ENCODE results near the gene NPM1. TPM values are rescaled to one million over a fixed set of nuclear protein-coding genes. Genes with fewer than 3 reads are reported as not detected.
"Not testable (repeated sequence)": the region's sequence is repeated elsewhere in the genome, so short reads cannot be mapped to it uniquely, and the experiment has no call there.

The NPM1 gene
- total and polyA plus RNA-seq, 7 experiments from 2014 or later, result 753 to 1,238 (median 1,141) TPM

DNA sequence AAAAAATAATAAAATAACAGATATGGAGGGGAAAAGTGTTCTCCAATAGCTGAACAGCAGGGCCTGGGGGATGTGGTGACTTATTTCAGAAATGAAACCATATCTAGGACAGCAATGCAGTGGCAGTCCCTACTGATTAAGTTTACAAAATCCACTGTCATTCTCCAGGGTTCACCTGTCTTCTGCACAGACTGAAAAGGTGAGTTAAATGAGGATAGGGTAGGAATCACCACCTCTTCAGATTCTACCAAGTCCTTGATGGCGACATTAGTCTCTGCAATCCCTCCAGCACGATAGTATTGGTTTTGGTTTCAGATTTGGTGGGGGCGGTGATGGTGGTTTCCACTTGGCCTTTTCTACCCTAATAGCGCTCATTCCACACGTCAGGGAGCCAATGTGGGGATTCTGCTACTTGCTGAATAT lies 32.3 kb upstream of the NPM1 start:
- ATAC-seq (peak; percentile 56), DNase-seq (no peak)
- Histone ChIP-seq H3K27ac (ENCODE audit: low read depth, low read length) (no peak overlapping the region), H3K27me3 (ENCODE audit: control insufficient read depth in 2 of 2, insufficient read depth in 2 of 2, low read length in 2 of 2) (no peaks in the 10 kb centered on the region), H3K9me3 (ENCODE audit: control insufficient read depth in 2 of 3, low read length in 3 of 3) (no peaks in the 10 kb centered on the region), H3K4me1 (ENCODE audit: control insufficient read depth in 2 of 2, insufficient read depth in 2 of 2, low read length in 2 of 2) (no peaks in the 10 kb centered on the region), H3K4me3 (ENCODE audit: low read length) (peak overlapping the region; percentile 43), H3K36me3 (ENCODE audit: control insufficient read depth in 2 of 3, insufficient read depth in 3 of 3, low read length in 3 of 3) (no peaks in the 10 kb centered on the region)
- CTCF ChIA-PET, result no interaction called here
- POLR2A ChIA-PET, result no interaction called here
- intact Hi-C loops (cut with micrococcal nuclease), result no loop called here
- Mint-ChIP-seq H3K4me3 (no peak overlapping the region), H3K27me3 (peaks cover under 1 to 11% (median 6%) of the 10 kb centered on the region in 5 donors), H3K36me3 (no peaks in the 10 kb centered on the region), H3K9me3 (peaks cover 0 to 3% (median 0%) of the 10 kb centered on the region in 11 donors), H3K27ac (no peak overlapping the region), H3K4me1 (peaks cover 0 to 2% (median 0%) of the 10 kb centered on the region in 7 donors)

DNA sequence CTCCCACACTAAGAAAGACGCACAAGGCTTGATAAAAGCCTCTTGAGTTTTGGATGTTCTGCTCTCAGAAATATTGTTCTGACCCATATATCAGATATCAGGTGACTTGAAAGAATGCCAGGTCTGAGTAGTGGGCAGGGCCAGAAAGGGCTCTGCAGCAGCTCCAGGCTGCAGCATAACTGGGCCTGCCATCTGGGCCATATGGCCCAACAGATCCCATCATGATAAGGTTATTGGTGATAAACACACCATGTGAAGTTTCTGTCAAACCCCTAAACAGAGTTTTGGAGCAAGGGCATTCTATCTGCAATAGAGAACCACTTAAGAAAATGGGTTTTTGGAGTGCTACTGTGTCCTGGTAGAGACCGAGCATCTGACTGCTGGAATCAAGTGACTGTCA lies 29.8 kb upstream of the NPM1 start:
- no peaks in the 10 kb centered on the region for H3K4me1 ChIP-seq (ENCODE audit: control insufficient read depth in 2 of 2, insufficient read depth in 2 of 2, low read length in 2 of 2)
- CTCF ChIA-PET, result interaction anchor here (0.6 kb wide), 1 partner anchor 10 kb away, joined by 3 read pairs; no protein-coding TSS in a partner anchor
- peaks cover 0 to 2% (median 0%) of the 10 kb centered on the region in 7 donors for H3K4me1 Mint-ChIP-seq
- ATAC-seq, result no peak
- H3K36me3 Mint-ChIP-seq, result no peaks in the 10 kb centered on the region
- intact Hi-C loops (cut with micrococcal nuclease), result no loop called here
- H3K9me3 Mint-ChIP-seq, result peaks cover 0 to 3% (median 0%) of the 10 kb centered on the region in 11 donors
- H3K36me3 ChIP-seq (ENCODE audit: control insufficient read depth in 2 of 3, insufficient read depth in 3 of 3, low read length in 3 of 3), result no peaks in the 10 kb centered on the region
- H3K27ac ChIP-seq (ENCODE audit: low read depth, low read length), result no peak overlapping the region
- POLR2A ChIA-PET, result no interaction called here
- no peaks in the 10 kb centered on the region for H3K9me3 ChIP-seq (ENCODE audit: control insufficient read depth in 2 of 3, low read length in 3 of 3)
- H3K27me3 ChIP-seq (ENCODE audit: control insufficient read depth in 2 of 2, insufficient read depth in 2 of 2, low read length in 2 of 2), result no peaks in the 10 kb centered on the region
- no peak overlapping the region for H3K27ac Mint-ChIP-seq
- H3K27me3 Mint-ChIP-seq, result peaks cover 0 to 5% (median 0%) of the 10 kb centered on the region in 5 donors
- H3K4me3 ChIP-seq (ENCODE audit: low read length), result no peak overlapping the region
- no peak for DNase-seq
- no peak overlapping the region for H3K4me3 Mint-ChIP-seq

DNA sequence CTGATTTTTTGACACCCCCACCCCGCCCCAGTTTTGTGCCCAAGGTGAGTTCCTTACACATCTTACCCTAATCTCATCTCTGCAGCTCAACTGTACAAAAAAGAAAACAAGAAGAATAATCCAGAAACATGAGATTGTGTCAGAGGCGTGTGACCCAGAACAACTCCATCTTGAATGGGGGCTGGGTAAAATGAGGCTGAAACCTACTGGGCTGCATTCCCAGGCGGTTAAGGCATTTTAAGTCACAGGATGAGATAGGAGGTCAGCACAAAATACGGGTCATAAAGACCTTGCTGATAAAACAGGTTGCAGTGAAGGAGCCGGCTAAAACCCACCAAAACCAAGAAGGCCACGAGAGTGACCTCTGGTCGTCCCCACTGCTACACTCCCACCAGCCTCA lies 26.5 kb upstream of the NPM1 start:
- H3K4me1 ChIP-seq (ENCODE audit: control insufficient read depth in 2 of 2, insufficient read depth in 2 of 2, low read length in 2 of 2); CTCF ChIA-PET; H3K4me1 Mint-ChIP-seq; H3K9me3 Mint-ChIP-seq; H3K4me3 ChIP-seq (ENCODE audit: low read length); POLR2A ChIA-PET; DNase-seq; H3K27ac ChIP-seq (ENCODE audit: low read depth, low read length); ATAC-seq; H3K36me3 ChIP-seq (ENCODE audit: control insufficient read depth in 2 of 3, insufficient read depth in 3 of 3, low read length in 3 of 3); intact Hi-C loops (cut with micrococcal nuclease); H3K4me3 Mint-ChIP-seq; H3K27me3 ChIP-seq (ENCODE audit: control insufficient read depth in 2 of 2, insufficient read depth in 2 of 2, low read length in 2 of 2); H3K27ac Mint-ChIP-seq; H3K36me3 Mint-ChIP-seq; H3K9me3 ChIP-seq (ENCODE audit: control insufficient read depth in 2 of 3, low read length in 3 of 3): not testable (repeated sequence)
- peaks cover 4 to 24% (median 17%) of the 10 kb centered on the region in 5 donors for H3K27me3 Mint-ChIP-seq

DNA sequence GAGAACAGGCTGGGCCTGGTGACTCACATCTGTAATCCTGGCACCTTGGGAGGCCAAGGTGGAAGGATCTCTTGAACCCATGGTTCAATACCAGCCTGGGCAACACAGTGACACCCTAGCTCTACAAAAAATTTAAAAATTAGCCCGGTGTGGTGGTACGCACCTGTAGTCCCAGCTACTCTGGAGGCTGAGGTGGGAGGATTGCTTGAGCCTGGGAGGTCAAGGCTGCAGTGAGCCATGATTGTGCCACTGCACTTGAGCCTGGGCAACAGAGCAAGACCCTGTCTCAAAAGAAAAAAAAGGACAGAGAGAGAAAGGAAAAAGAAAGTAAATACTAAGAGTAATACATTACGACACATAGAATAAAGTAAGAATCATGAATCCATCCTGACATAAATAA lies 24.4 kb upstream of the NPM1 start:
- intact Hi-C loops (cut with micrococcal nuclease); H3K9me3 Mint-ChIP-seq; CTCF ChIA-PET: not testable (repeated sequence)

DNA sequence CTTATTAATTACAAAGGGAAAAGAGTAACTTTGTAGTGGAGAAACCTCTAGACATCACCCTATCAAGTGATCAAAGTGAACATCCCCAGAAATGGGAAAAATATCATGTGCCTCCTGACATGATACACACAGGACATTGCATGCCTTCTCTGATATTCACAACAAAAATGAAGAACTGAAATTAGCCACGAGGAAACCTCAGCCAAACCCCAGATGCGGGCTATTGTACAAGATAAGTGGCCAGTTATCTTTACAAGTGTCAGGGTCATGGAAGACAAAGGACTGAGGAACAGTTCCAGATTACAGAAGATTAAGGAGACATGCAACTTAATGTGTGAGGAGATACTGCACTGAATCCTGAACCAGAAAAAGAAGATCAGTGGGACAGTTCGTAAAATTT lies 23.8 kb upstream of the NPM1 start:
- no peak for DNase-seq
- no peak overlapping the region for H3K4me3 ChIP-seq (ENCODE audit: low read length)
- H3K4me3 Mint-ChIP-seq, result no peak overlapping the region
- no peaks in the 10 kb centered on the region for H3K9me3 Mint-ChIP-seq
- H3K27ac ChIP-seq (ENCODE audit: low read depth, low read length), result no peak overlapping the region
- ChIA-PET CTCF (no interaction called here), POLR2A (no interaction called here)
- peaks cover 4 to 23% (median 17%) of the 10 kb centered on the region in 5 donors for H3K27me3 Mint-ChIP-seq
- H3K4me1 Mint-ChIP-seq, result no peaks in the 10 kb centered on the region
- ATAC-seq, result no peak
- no peaks in the 10 kb centered on the region for H3K4me1 ChIP-seq (ENCODE audit: control insufficient read depth in 2 of 2, insufficient read depth in 2 of 2, low read length in 2 of 2)
- intact Hi-C loops (cut with micrococcal nuclease), result no loop called here
- no peaks in the 10 kb centered on the region for H3K36me3 Mint-ChIP-seq
- no peak overlapping the region for H3K27ac Mint-ChIP-seq
- H3K9me3 ChIP-seq (ENCODE audit: control insufficient read depth in 2 of 3, low read length in 3 of 3), result no peaks in the 10 kb centered on the region
- H3K36me3 ChIP-seq (ENCODE audit: control insufficient read depth in 2 of 3, insufficient read depth in 3 of 3, low read length in 3 of 3), result no peaks in the 10 kb centered on the region
- no peaks in the 10 kb centered on the region for H3K27me3 ChIP-seq (ENCODE audit: control insufficient read depth in 2 of 2, insufficient read depth in 2 of 2, low read length in 2 of 2)

More for the DNA sequence above, 24.4 kb upstream of the NPM1 start:
- H3K4me1 ChIP-seq (ENCODE audit: control insufficient read depth in 2 of 2, insufficient read depth in 2 of 2, low read length in 2 of 2); H3K4me3 ChIP-seq (ENCODE audit: low read length); DNase-seq; H3K4me3 Mint-ChIP-seq; H3K36me3 Mint-ChIP-seq; POLR2A ChIA-PET; H3K4me1 Mint-ChIP-seq; H3K27me3 ChIP-seq (ENCODE audit: control insufficient read depth in 2 of 2, insufficient read depth in 2 of 2, low read length in 2 of 2); H3K27ac ChIP-seq (ENCODE audit: low read depth, low read length); H3K27ac Mint-ChIP-seq; H3K36me3 ChIP-seq (ENCODE audit: control insufficient read depth in 2 of 3, insufficient read depth in 3 of 3, low read length in 3 of 3); H3K9me3 ChIP-seq (ENCODE audit: control insufficient read depth in 2 of 3, low read length in 3 of 3); ATAC-seq: not testable (repeated sequence)
- H3K27me3 Mint-ChIP-seq, result peaks cover 4 to 23% (median 17%) of the 10 kb centered on the region in 5 donors

DNA sequence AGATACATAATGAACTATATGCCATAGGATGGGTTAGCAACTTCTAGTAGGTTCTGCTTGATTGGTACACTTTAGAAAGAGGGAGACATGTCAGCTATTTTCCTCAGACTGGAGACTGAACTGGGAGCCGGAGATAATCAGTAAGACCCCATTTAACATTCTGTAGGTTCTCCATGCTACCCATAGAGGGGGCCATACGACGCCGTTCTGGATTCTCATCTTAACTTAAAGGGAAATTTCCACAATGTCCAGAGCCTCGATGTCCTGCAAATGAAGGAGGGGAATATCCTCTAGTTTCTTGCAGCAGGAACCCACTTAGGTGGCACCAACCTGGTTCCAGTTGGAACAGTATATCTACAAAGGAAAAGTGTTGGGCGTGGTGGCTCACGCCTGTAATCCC lies 22.3 kb upstream of the NPM1 start:
- H3K4me1 Mint-ChIP-seq, result no peaks in the 10 kb centered on the region
- no peak overlapping the region for H3K27ac ChIP-seq (ENCODE audit: low read depth, low read length)
- CTCF ChIA-PET, result no interaction called here
- no peaks in the 10 kb centered on the region for H3K4me1 ChIP-seq (ENCODE audit: control insufficient read depth in 2 of 2, insufficient read depth in 2 of 2, low read length in 2 of 2)
- H3K9me3 ChIP-seq (ENCODE audit: control insufficient read depth in 2 of 3, low read length in 3 of 3), result no peaks in the 10 kb centered on the region
- H3K27me3 ChIP-seq (ENCODE audit: control insufficient read depth in 2 of 2, insufficient read depth in 2 of 2, low read length in 2 of 2), result no peaks in the 10 kb centered on the region
- ATAC-seq (no peak), DNase-seq (no peak)
- POLR2A ChIA-PET, result no interaction called here
- H3K27ac Mint-ChIP-seq, result no peak overlapping the region
- intact Hi-C loops (cut with micrococcal nuclease), result no loop called here
- no peaks in the 10 kb centered on the region for H3K36me3 ChIP-seq (ENCODE audit: control insufficient read depth in 2 of 3, insufficient read depth in 3 of 3, low read length in 3 of 3)
- peaks cover 4 to 23% (median 17%) of the 10 kb centered on the region in 5 donors for H3K27me3 Mint-ChIP-seq
- H3K9me3 Mint-ChIP-seq, result no peaks in the 10 kb centered on the region
- no peaks in the 10 kb centered on the region for H3K36me3 Mint-ChIP-seq
- no peak overlapping the region for H3K4me3 Mint-ChIP-seq
- no peak overlapping the region for H3K4me3 ChIP-seq (ENCODE audit: low read length)

DNA sequence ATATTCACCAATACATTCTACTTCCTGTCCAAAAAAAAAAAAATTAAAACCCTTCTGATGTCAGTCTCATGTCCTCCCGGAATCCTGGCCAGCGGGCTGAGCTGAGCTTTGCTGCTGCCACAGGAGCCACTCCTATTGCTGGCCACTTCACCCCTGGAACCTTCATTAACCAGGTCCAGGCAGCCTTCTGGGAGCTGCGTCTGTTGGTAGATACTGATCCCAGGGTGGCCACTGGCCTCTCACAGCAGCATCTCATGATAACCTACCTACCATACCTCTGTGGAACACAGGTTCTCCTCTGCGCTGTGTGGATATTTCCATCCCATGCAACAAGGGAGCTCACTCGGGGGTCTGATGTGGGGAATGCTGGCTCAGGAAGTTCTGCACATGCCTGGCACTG lies 21.0 kb upstream of the NPM1 start:
- H3K4me1 ChIP-seq (ENCODE audit: control insufficient read depth in 2 of 2, insufficient read depth in 2 of 2, low read length in 2 of 2), result no peaks in the 10 kb centered on the region
- POLR2A ChIA-PET, result no interaction called here
- Mint-ChIP-seq H3K4me3 (no peak overlapping the region), H3K27ac (no peak overlapping the region), H3K4me1 (no peaks in the 10 kb centered on the region), H3K9me3 (no peaks in the 10 kb centered on the region), H3K36me3 (no peaks in the 10 kb centered on the region), H3K27me3 (peaks cover 4 to 23% (median 17%) of the 10 kb centered on the region in 5 donors)
- H3K4me3 ChIP-seq (ENCODE audit: low read length), result no peak overlapping the region
- no peaks in the 10 kb centered on the region for H3K9me3 ChIP-seq (ENCODE audit: control insufficient read depth in 2 of 3, low read length in 3 of 3)
- DNase-seq (no peak), ATAC-seq (no peak)
- H3K27me3 ChIP-seq (ENCODE audit: control insufficient read depth in 2 of 2, insufficient read depth in 2 of 2, low read length in 2 of 2), result no peaks in the 10 kb centered on the region
- CTCF ChIA-PET, result interaction anchor here (0.7 kb wide), 1 partner anchor 64 kb away, joined by 3 read pairs; no protein-coding TSS in a partner anchor
- intact Hi-C loops (cut with micrococcal nuclease), result no loop called here
- no peaks in the 10 kb centered on the region for H3K36me3 ChIP-seq (ENCODE audit: control insufficient read depth in 2 of 3, insufficient read depth in 3 of 3, low read length in 3 of 3)
- no peak overlapping the region for H3K27ac ChIP-seq (ENCODE audit: low read depth, low read length)

All from naive thymus-derived CD4-positive, alpha-beta T cell (primary cell).